Testis (tissue), 3 donors: ENCODE results near the gene COL6A1. TPM values are rescaled to one million over a fixed set of nuclear protein-coding genes. Genes with fewer than 3 reads are reported as not detected.

Source experiments
- DNase-seq: peaks from one replicate; pipeline ENCODE4 v3.0.0-alpha.2; 2019
- H3K27ac ChIP-seq, 2 donors: fragments of 200-600 bp; sonication (generic); one replicate each; pipeline ENCODE4 v1.5.1; 2019
- H3K27me3 ChIP-seq: fragments of 200-600 bp; sonication (generic); one replicate; pipeline ENCODE4 v1.5.1; 2019
- H3K36me3 ChIP-seq: fragments of 200-600 bp; sonication (generic); one replicate; pipeline ENCODE4 v1.5.1; 2017; ENCODE audit warnings: low read depth; ENCODE audit errors: missing control alignments
- H3K4me1 ChIP-seq: fragments of 200-600 bp; sonication (generic); one replicate; pipeline ENCODE4 v1.5.1; 2019
- H3K4me3 ChIP-seq, 2 donors: fragments of 200-600 bp; sonication (generic); one replicate each; pipeline ENCODE4 v1.5.1; 2017 to 2019
- H3K9me3 ChIP-seq: fragments of 200-600 bp; sonication (generic); one replicate; pipeline ENCODE4 v1.5.1; 2017
- POLR2A ChIP-seq: fragments of 450-650 bp; IDR thresholded peaks from one replicate; pipeline ENCODE4 v1.6.1; 2017; ENCODE audit warnings: antibody characterized with exemption, mild to moderate bottlenecking, moderate library complexity
- WGBS, 2 donors: methylation state at CpG; one replicate each; pipeline ENCODE4 v1.1.5; 2018; 5-methylcytosine and 5-hydroxymethylcytosine counted together
- intact Hi-C: fragments of 100-400 bp; cut with DNase I; formaldehyde crosslinking; loops from one replicate; pipeline ENCODE4 v1.15.1; 2023; ENCODE audit warnings: low total_unique reads
- polyA plus RNA-seq: library from polyadenylated mRNA; stranded (reverse); fragments of 350-450 nt; fragmentation: Illumina TruSeq; extraction: RNeasy Lipid Tissue Mini Kit (QIAGEN cat#74804); gene quantifications from one replicate; pipeline ENCODE4 v1.2.3, GENCODE V29; 2014; ENCODE audit warnings: low read depth, low replicate concordance; ENCODE audit not compliant: insufficient read depth
- total RNA-seq, 2 donors: library from RNA; depleted of rRNA; stranded (reverse); fragments of >200 nt; gene quantifications; one replicate each; pipeline ENCODE4 v1.2.3, GENCODE V29; 2016
- TF ChIP-seq, protein P1 (sequence below), 3 experiments: fragments of 450-650 bp in 2 of 3; fragments of 200-600 bp in 1 of 3; sonication (generic) in 1 of 3; IDR thresholded peaks; one replicate each; pipeline ENCODE4 v1.5.1; 2016 to 2019; ENCODE audit warnings: antibody characterized with exemption in 3 of 3, mild to moderate bottlenecking in 2 of 3, moderate library complexity in 1 of 3

Gene COL6A1
- total and polyA plus RNA-seq, 3 donors from 2014 or later = 166 to 197 (median 178) TPM

DNA sequence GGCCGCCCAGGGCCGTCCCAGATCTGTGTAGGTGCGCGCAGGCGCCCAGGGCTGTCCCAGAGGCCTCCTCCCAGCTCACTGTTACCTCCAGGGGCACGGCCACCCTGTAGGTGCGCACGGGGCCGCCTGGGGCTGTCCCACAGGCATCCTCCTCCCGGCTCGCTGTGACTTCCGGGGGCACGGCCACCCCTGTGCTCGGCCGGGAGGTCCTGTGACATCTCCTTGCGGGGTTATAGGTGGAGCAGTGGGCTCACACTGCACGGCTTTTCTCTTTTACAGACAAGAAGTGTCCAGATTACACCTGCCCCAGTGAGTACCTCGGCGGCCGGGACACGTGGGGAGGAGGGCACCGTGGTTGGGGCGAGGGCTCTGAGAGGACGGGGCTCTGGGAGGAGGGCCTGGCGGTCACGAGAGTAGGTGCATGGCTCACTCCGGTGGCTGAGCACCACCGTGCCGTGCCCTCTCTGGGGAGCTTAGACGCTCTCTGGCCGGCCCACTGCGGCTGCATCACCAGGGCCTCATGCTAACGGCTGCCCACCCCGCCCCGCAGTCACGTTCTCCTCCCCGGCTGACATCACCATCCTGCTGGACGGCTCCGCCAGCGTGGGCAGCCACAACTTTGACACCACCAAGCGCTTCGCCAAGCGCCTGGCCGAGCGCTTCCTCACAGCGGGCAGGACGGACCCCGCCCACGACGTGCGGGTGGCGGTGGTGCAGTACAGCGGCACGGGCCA is 21.4 kb downstream of the COL6A1 start:
- no peak for DNase-seq
- Histone ChIP-seq H3K27ac (no peak overlapping the region), H3K4me1 (no peaks in the 10 kb centered on the region), H3K4me3 (no peak overlapping the region), H3K27me3 (no peaks in the 10 kb centered on the region), H3K9me3 (no peaks in the 10 kb centered on the region), H3K36me3 (no peaks in the 10 kb centered on the region)
- intact Hi-C loops = no loop called here
- no peak for TF ChIP-seq POLR2A
- TF ChIP-seq, protein P1, sequence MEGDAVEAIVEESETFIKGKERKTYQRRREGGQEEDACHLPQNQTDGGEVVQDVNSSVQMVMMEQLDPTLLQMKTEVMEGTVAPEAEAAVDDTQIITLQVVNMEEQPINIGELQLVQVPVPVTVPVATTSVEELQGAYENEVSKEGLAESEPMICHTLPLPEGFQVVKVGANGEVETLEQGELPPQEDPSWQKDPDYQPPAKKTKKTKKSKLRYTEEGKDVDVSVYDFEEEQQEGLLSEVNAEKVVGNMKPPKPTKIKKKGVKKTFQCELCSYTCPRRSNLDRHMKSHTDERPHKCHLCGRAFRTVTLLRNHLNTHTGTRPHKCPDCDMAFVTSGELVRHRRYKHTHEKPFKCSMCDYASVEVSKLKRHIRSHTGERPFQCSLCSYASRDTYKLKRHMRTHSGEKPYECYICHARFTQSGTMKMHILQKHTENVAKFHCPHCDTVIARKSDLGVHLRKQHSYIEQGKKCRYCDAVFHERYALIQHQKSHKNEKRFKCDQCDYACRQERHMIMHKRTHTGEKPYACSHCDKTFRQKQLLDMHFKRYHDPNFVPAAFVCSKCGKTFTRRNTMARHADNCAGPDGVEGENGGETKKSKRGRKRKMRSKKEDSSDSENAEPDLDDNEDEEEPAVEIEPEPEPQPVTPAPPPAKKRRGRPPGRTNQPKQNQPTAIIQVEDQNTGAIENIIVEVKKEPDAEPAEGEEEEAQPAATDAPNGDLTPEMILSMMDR (IDR thresholded peaks at IDR 0.05) = no peak
- WGBS, 2 donors = 91 to 93% methylated on average over 13 to 53 of the region's 54 CpGs

GRCh38 chr21:46003575-46004007 is 22.0 kb downstream of the COL6A1 start:
- H3K4me1 ChIP-seq = no peaks in the 10 kb centered on the region
- 93 to 94% methylated on average over 27 to 42 of the region's 42 CpGs for WGBS, 2 donors
- H3K27ac ChIP-seq = no peak overlapping the region
- no peaks in the 10 kb centered on the region for H3K9me3 ChIP-seq
- no peaks in the 10 kb centered on the region for H3K27me3 ChIP-seq
- DNase-seq = no peak
- TF ChIP-seq POLR2A = no peak
- TF ChIP-seq, protein P1 (IDR thresholded peaks at IDR 0.05) = no peak
- no peaks in the 10 kb centered on the region for H3K36me3 ChIP-seq
- no peak overlapping the region for H3K4me3 ChIP-seq
- intact Hi-C loops = no loop called here

GRCh38 chr21:46004168-46004861 is 22.7 kb downstream of the COL6A1 start:
- peak; percentile 13 for DNase-seq
- intact Hi-C loops = no loop called here
- 74 to 83% methylated on average over 24 of the region's 24 CpGs for WGBS, 2 donors
- Histone ChIP-seq H3K4me3 (no peak overlapping the region), H3K4me1 (no peaks in the 10 kb centered on the region), H3K9me3 (no peaks in the 10 kb centered on the region), H3K36me3 (no peaks in the 10 kb centered on the region), H3K27ac (peak overlapping the region in 1 of 2 donors; percentile 36), H3K27me3 (no peaks in the 10 kb centered on the region)
- no peak for TF ChIP-seq POLR2A
- TF ChIP-seq, protein P1 (IDR thresholded peaks at IDR 0.05) = no peak

DNA sequence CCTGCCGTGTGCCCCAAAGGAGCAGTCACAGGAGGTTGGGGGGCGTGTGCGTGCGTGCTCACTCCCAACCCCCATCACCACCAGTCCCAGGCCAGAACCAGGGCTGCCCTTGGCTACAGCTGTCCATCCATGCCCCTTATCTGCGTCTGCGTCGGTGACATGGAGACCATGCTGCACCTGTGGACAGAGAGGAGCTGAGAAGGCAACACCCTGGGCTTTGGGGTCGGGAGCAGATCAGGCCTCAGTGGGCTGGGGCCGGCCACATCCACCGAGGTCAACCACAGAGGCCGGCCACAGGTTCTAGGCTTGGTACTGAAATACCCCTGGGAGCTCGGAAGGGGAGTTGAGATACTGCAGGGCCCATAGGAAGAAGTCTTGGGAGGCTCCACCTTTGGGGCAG is 23.5 kb downstream of the COL6A1 start:
- H3K4me1 ChIP-seq = no peaks in the 10 kb centered on the region
- H3K27ac ChIP-seq = peak overlapping the region in 1 of 2 donors; percentile 45
- no peaks in the 10 kb centered on the region for H3K9me3 ChIP-seq
- intact Hi-C loops = no loop called here
- peak; percentile 15 for DNase-seq
- no peaks in the 10 kb centered on the region for H3K27me3 ChIP-seq
- TF ChIP-seq, protein P1 (IDR thresholded peaks at IDR 0.05) = no peak
- TF ChIP-seq POLR2A = no peak
- H3K4me3 ChIP-seq = no peak overlapping the region
- H3K36me3 ChIP-seq = no peaks in the 10 kb centered on the region
- 65 to 75% methylated on average over 10 to 12 of the region's 12 CpGs for WGBS, 2 donors
